ENCODE results near the gene NTRK2. TPM values are rescaled to one million over a fixed set of nuclear protein-coding genes. Genes with fewer than 3 reads are reported as not detected.

The NTRK2 gene
- total RNA-seq, 4 donors from 2014 or later: 2.6 to 8.5 (median 6.0) TPM

- H3K4me3 ChIP-seq: no peak overlapping the region
- no peak overlapping the region for H3K27ac ChIP-seq
- H3K27me3 ChIP-seq: no peaks in the 10 kb centered on the region
- no peaks in the 10 kb centered on the region for H3K9me3 ChIP-seq
- no peaks in the 10 kb centered on the region for H3K36me3 ChIP-seq
- H3K4me1 ChIP-seq: no peaks in the 10 kb centered on the region
- TF ChIP-seq EP300 (IDR thresholded peaks at IDR 0.05): no peak
- no peak for TF ChIP-seq CTCF (IDR thresholded peaks at IDR 0.05)
- TF ChIP-seq POLR2AphosphoS5 (IDR thresholded peaks at IDR 0.05): no peak
- TF ChIP-seq POLR2A (IDR thresholded peaks at IDR 0.05): no peak
- WGBS, 2 donors (ENCODE audit: low coverage in 1 of 2): 84 to 94% methylated on average over 5 of the region's 5 CpGs
- ATAC-seq: no peak
Observed at GRCh38 chr9:84947412-84947972, 278.0 kb downstream of the NTRK2 start.

DNA sequence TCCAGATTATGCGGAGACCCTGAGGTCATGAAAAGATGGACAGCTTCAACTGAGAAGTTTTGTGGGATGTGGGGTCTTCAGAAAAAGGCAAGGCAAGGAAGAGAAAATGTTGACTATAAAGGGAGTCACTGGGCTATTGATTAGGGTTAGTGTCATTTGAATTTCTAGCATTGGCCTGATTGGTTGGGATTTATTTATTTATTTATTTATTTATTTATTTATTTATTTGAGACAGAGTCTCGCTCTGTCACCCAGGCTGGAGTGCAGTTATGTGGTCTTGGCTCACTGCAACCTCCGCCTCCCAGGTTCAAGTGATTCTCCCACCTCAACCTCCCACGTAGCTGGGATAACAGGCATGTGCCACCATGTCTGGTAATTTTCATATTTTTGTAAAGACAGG, 279.7 kb downstream of the NTRK2 start:
- TF ChIP-seq CTCF (IDR thresholded peaks at IDR 0.05) (no peak), POLR2AphosphoS5 (IDR thresholded peaks at IDR 0.05) (no peak), EP300 (IDR thresholded peaks at IDR 0.05) (no peak), POLR2A (IDR thresholded peaks at IDR 0.05) (no peak)

GRCh38 chr9:84949971-84950370, 280.4 kb downstream of the NTRK2 start:
- Histone ChIP-seq H3K4me3 (no peak overlapping the region), H3K36me3 (no peaks in the 10 kb centered on the region), H3K27ac (no peak overlapping the region), H3K27me3 (peaks cover under 1% of the 10 kb centered on the region), H3K9me3 (no peaks in the 10 kb centered on the region), H3K4me1 (peaks cover 0 to 11% (median 6%) of the 10 kb centered on the region in 3 donors)
- 64 to 67% methylated on average over 4 to 5 of the region's 5 CpGs for WGBS, 2 donors (ENCODE audit: low coverage in 1 of 2)
- no peak for TF ChIP-seq POLR2AphosphoS5 (IDR thresholded peaks at IDR 0.05)
- TF ChIP-seq EP300 (IDR thresholded peaks at IDR 0.05): no peak
- TF ChIP-seq POLR2A (IDR thresholded peaks at IDR 0.05): no peak
- no peak for TF ChIP-seq CTCF (IDR thresholded peaks at IDR 0.05)
- no peak for ATAC-seq

More for the DNA sequence above, 279.7 kb downstream of the NTRK2 start:
- Histone ChIP-seq H3K4me3 (no peak overlapping the region), H3K36me3 (no peaks in the 10 kb centered on the region), H3K27me3 (no peaks in the 10 kb centered on the region), H3K27ac (no peak overlapping the region), H3K4me1 (peaks cover 0 to 8% (median 6%) of the 10 kb centered on the region in 3 donors), H3K9me3 (no peaks in the 10 kb centered on the region)
- 96 to 100% methylated on average over 1 to 4 of the region's 4 CpGs for WGBS, 2 donors (ENCODE audit: low coverage in 1 of 2)
- no peak for ATAC-seq

DNA sequence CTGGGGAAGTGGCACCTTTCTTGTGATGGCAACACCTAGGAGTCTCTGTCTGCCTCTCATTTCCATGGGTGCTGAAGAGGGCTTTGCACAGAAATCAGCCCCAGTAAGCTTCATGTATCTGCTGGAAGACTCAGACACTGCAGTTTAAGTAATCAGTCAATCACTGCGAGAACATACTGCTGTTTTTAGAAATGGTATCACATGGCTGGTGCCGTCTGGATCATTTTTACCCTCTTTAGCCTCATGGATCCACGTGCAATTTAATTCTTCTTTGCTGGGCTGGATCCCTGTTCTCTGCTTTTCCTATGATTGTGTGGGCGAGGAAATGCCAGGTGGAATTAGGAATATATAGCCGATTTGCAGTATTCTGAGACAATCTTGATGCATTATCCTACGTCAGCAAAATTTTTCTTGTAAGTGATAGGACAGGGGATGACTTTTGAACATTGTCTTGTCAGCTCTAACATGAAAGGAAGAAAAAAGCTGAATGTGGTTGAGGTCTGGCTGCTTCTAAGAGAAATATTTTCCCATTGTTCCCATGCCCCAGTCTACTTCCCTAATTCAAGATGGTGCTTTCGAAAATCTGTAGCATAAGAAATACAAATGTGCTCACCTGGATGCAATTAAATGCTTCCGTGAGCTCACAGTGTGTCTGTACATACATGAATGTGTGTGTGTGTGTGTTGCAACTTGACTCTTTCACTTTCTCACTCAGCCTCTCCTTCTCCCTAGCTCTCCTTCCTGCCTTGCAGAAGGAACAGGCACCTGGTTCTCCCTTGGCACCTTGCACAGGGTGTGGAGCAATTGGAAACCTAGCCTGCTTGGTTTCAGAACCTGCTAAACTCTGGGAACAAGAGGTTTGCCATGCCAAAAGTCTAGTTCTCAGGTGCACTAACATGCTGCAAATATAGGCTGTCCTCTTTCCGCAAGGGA, 281.6 kb downstream of the NTRK2 start:
- Histone ChIP-seq H3K27me3 (peaks cover 7% of the 10 kb centered on the region), H3K4me3 (no peak overlapping the region), H3K4me1 (peaks cover 0 to 11% (median 6%) of the 10 kb centered on the region in 3 donors), H3K36me3 (no peaks in the 10 kb centered on the region), H3K9me3 (no peaks in the 10 kb centered on the region), H3K27ac (no peak overlapping the region)
- no peak for ATAC-seq
- 89 to 92% methylated on average over 7 to 9 of the region's 9 CpGs for WGBS, 2 donors (ENCODE audit: low coverage in 1 of 2)
- no peak for TF ChIP-seq POLR2AphosphoS5 (IDR thresholded peaks at IDR 0.05)
- no peak for TF ChIP-seq EP300 (IDR thresholded peaks at IDR 0.05)
- no peak for TF ChIP-seq CTCF (IDR thresholded peaks at IDR 0.05)
- no peak for TF ChIP-seq POLR2A (IDR thresholded peaks at IDR 0.05)

All from gastroesophageal sphincter (tissue), 4 donors.